Choroid plexus epithelial cell (primary cell): ENCODE measurements around the gene DNAH14.

Experiments used
- DNase-seq: peaks from one replicate; pipeline ENCODE4 v3.0.0-alpha.2; 2010; ENCODE audit warnings: low read depth
- H3K4me3 ChIP-seq: 2 replicates; pipeline ENCODE4 v1.5.1; 2011; ENCODE audit warnings: low read depth, mild to moderate bottlenecking, control low read depth, low read length, moderate library complexity
- TF ChIP-seq, protein P1 (sequence below): conservative IDR thresholded peaks from 2 replicates; pipeline ENCODE4 v1.5.1; 2011; ENCODE audit warnings: low read depth, mild to moderate bottlenecking, control low read depth, inconsistent platforms, low read length, moderate library complexity

The DNAH14 gene

DNA sequence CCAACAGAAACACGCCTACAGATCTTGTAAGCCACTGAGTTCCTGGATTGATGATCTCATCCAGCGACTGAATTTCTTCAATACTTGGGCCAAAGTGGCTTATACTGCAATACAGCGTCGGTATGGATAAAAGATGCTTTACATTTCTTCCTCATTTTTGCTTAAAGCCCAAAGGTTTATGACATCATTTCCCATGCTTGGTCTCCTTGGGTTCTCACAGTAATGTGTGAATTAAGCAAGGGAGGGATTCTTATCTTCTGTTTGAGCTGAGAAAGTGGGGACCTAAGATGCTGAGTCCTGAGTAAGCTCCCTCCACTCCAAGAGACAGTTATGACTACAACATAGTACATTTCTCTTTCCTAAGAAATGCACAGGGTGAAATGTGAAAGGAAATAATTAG lies 458.9 kb downstream of the DNAH14 start:
- no peak overlapping the region for H3K4me3 ChIP-seq
- DNase-seq, result no peak
- TF ChIP-seq, protein P1, sequence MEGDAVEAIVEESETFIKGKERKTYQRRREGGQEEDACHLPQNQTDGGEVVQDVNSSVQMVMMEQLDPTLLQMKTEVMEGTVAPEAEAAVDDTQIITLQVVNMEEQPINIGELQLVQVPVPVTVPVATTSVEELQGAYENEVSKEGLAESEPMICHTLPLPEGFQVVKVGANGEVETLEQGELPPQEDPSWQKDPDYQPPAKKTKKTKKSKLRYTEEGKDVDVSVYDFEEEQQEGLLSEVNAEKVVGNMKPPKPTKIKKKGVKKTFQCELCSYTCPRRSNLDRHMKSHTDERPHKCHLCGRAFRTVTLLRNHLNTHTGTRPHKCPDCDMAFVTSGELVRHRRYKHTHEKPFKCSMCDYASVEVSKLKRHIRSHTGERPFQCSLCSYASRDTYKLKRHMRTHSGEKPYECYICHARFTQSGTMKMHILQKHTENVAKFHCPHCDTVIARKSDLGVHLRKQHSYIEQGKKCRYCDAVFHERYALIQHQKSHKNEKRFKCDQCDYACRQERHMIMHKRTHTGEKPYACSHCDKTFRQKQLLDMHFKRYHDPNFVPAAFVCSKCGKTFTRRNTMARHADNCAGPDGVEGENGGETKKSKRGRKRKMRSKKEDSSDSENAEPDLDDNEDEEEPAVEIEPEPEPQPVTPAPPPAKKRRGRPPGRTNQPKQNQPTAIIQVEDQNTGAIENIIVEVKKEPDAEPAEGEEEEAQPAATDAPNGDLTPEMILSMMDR, result no peak

DNA sequence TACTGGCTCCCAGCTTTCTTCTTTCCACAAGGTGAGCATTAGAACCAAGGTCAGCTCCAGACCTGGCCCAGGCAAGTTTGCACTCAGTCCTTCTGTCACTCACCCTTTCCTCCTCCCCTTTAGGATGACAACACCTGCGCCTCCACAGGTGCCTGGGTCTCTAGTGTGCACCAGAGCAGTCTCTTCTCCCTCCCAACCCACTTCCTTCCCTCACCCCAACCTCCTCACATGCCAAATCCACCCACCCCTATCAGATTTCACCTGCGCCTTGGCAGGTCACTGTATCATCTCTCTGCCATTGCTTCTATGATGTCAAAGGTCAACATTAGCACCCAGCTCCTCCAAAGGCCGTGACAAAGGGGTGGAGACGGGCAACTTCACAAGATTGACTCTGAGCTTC lies 460.4 kb downstream of the DNAH14 start:
- no peak for DNase-seq
- TF ChIP-seq, protein P1, result no peak
- H3K4me3 ChIP-seq, result no peak overlapping the region

GRCh38 chr1:225396357-225396756 lies 466.9 kb downstream of the DNAH14 start:
- no peak for DNase-seq
- no peak overlapping the region for H3K4me3 ChIP-seq
- TF ChIP-seq, protein P1, result no peak

DNA sequence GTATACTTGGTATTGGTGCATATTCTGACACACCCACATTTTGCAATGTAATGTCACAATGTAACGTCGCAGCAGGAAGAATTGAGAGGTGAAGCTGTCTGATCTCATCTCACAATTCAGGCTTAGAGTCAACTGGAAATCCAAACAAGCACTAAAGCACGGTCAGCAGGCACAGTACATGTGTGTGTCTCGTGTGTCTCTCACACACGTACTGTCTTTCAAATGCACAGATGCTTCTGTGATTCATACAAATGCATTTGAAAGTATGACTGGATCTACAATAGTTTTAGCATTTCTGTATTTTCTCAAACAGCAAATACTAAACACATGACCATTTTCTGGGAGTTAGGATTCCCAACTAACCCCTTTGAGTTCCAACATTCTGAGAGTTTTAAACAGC lies 471.5 kb downstream of the DNAH14 start:
- H3K4me3 ChIP-seq, result no peak overlapping the region
- TF ChIP-seq, protein P1, result no peak
- DNase-seq, result no peak

DNA sequence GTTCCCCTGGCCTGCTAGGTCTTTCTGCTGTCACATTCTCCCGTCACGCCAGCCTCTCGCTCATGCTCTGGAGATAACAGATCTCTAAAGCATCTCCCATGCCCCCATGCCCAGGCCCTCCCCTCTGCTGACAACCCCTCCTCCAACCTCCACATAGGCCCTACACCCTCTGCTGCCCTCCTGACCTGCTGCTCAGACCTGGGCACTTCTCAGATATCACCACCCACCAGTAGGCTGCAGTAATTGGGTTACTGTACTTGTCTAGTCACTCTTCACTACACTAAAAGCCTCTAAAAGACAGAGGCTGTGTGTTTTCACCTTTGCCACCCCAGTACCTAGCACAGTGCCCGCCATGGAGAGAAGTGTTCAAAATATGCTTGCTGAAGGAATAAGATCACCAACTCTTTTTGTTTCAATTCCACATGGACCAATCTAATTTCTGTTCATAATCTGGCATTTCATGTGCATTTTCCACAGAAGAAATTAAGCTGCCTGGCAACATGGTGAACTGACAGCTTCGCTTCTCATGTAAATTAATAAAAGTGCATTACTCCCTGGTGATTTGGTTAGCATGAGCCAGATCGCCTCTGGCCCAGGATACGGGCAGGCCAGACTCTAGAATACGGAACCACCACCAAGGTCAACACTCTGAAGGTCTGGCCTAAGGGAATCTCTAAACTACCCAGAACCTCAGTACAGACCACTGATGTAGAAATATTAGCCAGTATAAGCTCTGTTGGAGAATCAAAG lies 477.7 kb downstream of the DNAH14 start:
- DNase-seq, result no peak
- H3K4me3 ChIP-seq, result no peak overlapping the region
- TF ChIP-seq, protein P1, result no peak

GRCh38 chr1:225407755-225408154 lies 478.3 kb downstream of the DNAH14 start:
- H3K4me3 ChIP-seq, result no peak overlapping the region
- DNase-seq, result no peak
- TF ChIP-seq, protein P1, result no peak

DNA sequence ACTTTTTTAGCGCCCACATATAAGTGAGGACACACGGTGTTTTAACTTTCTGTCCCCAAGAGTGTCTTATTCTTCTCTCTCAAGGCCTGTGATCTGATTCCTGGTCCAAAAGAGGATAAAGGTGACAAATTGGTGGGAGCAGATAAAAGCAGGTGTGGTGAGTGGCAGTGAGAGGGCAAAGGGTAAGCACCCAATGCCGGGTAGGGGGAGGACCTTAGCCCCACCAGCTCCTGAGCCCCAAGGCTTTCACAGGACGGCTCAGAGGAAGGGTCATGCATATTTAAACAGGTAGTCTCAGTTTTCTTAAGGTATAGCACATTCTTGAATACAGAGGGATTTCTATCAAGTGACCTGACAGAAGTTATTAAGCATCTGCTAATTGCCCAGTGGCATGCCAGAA lies 478.8 kb downstream of the DNAH14 start:
- no peak for DNase-seq
- TF ChIP-seq, protein P1, result no peak
- H3K4me3 ChIP-seq, result no peak overlapping the region
